Erythroblast (primary cell): ENCODE measurements around the gene SLC9A5.

ENCODE experiments used
- DNase-seq, 2 experiments: peaks; one replicate each; lab custom pipeline; 2025; lab: John Stamatoyannopoulos, UW
- GATA1 ChIP-seq: IDR thresholded peaks from 2 replicates; pipeline ENCODE4 v1.6.1; 2011; ENCODE audit warnings: low read depth, mild to moderate bottlenecking, control low read depth, low read length, moderate library complexity
- POLR2A ChIP-seq: IDR thresholded peaks from 2 replicates; pipeline ENCODE4 v1.6.1; 2011; ENCODE audit warnings: mild to moderate bottlenecking, low read length

SLC9A5 gene

GRCh38 chr16:67207249-67208091, 41.3 kb upstream of the SLC9A5 start:
- peak; percentile 42 for TF ChIP-seq POLR2A
- TF ChIP-seq GATA1, result no peak
- DNase-seq, result peak; percentile 57 to 71

- DNase-seq, result no peak
- TF ChIP-seq GATA1 (no peak), POLR2A (no peak)
Observed at GRCh38 chr16:67208154-67208896, 40.5 kb upstream of the SLC9A5 start.

- TF ChIP-seq GATA1 (no peak), POLR2A (no peak)
- no peak for DNase-seq
Observed at GRCh38 chr16:67209565-67209964, 39.2 kb upstream of the SLC9A5 start.

- no peak for DNase-seq
- TF ChIP-seq GATA1 (no peak), POLR2A (no peak)
Observed at GRCh38 chr16:67210069-67210937, 38.5 kb upstream of the SLC9A5 start.

DNA sequence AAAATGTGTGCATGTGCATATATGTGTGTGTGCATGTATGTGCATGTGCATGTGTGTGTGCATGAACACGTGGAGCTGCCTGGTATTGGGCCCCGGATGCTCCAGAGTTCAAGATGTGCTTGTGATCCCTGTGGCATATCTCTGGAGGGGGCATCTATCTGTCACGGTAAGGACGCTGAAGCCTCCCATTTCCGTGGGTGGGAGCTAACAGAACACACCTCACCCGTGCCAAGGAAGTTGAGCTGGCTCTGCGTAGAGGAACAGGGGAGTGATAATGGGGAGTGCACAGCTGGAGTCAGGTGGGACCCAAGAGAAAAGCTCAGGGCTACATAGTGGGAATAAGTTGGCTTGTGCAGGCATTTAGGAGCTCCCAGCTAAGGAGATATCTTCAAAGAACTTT, 37.1 kb upstream of the SLC9A5 start:
- no peak for TF ChIP-seq POLR2A
- no peak for TF ChIP-seq GATA1
- no peak for DNase-seq

DNA sequence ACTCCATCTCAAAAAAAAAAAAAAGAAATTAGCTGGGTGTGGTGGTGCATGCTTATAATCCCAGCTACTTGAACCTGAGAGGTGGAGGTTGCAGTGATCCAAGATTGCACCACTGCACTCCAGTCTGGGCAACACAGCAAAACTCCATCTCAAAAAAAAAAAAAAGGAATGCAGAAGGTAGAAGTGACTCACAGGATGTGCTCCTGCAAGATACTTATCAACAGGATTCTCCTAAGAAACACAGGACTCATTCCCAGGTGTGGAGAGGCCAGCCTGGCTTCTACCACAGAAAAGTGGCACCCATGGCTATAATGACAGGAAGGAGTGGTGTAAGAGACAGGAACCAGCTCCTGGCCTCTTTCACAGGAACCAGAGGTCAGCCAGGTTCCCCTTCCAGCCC, 36.0 kb upstream of the SLC9A5 start:
- no peak for TF ChIP-seq POLR2A
- no peak for TF ChIP-seq GATA1
- no peak for DNase-seq

- no peak for TF ChIP-seq POLR2A
- no peak for TF ChIP-seq GATA1
- DNase-seq, result no peak
Observed at GRCh38 chr16:67213197-67214019, 35.4 kb upstream of the SLC9A5 start.

- TF ChIP-seq GATA1 (no peak), POLR2A (no peak)
Observed at GRCh38 chr16:67215706-67216105, 33.1 kb upstream of the SLC9A5 start.

GRCh38 chr16:67216612-67217490, 31.9 kb upstream of the SLC9A5 start:
- no peak for TF ChIP-seq POLR2A
- no peak for TF ChIP-seq GATA1
- DNase-seq, result peak; percentile 77 to 81

More at GRCh38 chr16:67215706-67216105, 33.1 kb upstream of the SLC9A5 start:
- no peak for DNase-seq

DNA sequence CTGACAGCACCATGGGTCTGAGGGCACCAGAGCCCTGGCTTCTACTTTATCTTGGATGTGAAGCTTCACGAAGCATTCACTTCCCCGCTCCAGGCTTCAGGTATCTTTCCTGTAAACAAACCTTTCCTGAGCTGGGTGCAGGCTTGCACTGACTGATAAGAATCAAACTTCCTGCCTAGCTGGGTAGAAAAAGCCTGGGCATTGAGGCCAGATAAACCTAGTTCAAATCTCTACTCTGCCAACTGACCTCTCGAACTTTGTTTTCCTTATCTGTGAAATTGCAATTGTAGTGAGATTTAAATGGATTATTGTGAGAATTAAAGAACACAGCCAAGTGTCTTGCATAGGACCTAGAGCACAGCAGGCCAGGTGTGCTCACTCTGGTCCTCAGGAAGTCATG, 24.8 kb upstream of the SLC9A5 start:
- TF ChIP-seq GATA1, result no peak
- no peak for TF ChIP-seq POLR2A
- DNase-seq, result no peak

GRCh38 chr16:67226295-67226803, 22.4 kb upstream of the SLC9A5 start:
- TF ChIP-seq POLR2A, result no peak
- no peak for TF ChIP-seq GATA1
- DNase-seq, result no peak
